Spleen (tissue), 11 donors: Measurements from ENCODE around the gene ACSS1. TPM values are rescaled to one million over a fixed set of nuclear protein-coding genes. Genes with fewer than 3 reads are reported as not detected.

ENCODE experiments used
- DNase-seq: peaks from one replicate; pipeline ENCODE4 v3.0.0-alpha.2; 2020
- H3K27ac ChIP-seq, 8 donors: fragments of 200-600 bp; sonication (generic) in 7 of 8; 1 replicate in 4 of 8; 2 replicates in 4 of 8; pipeline versions ENCODE4 v1.5.0 to v1.8.0; 2016 to 2021; ENCODE audit warnings: inconsistent platforms in 4 of 8, mild to moderate bottlenecking in 4 of 8, moderate library complexity in 1 of 8
- H3K27me3 ChIP-seq, 7 donors: fragments of 200-600 bp; sonication (generic) in 6 of 7; replicated peaks in 1 of 7; 1 replicate in 4 of 7; 2 replicates in 3 of 7; pipeline versions ENCODE4 v1.5.0 to v1.8.0; 2016 to 2021; ENCODE audit warnings: inconsistent platforms in 3 of 7, mild to moderate bottlenecking in 1 of 7
- H3K36me3 ChIP-seq, 6 donors: fragments of 200-600 bp; sonication (generic) in 5 of 6; 1 replicate in 4 of 6; 2 replicates in 2 of 6; pipeline versions ENCODE4 v1.5.0 to v1.8.0; 2016 to 2021; ENCODE audit warnings: inconsistent platforms in 2 of 6
- H3K4me1 ChIP-seq, 6 donors: fragments of 200-600 bp; sonication (generic) in 5 of 6; 1 replicate in 3 of 6; 2 replicates in 3 of 6; pipeline versions ENCODE4 v1.5.0 to v1.8.0; 2016 to 2021; ENCODE audit warnings: inconsistent platforms in 3 of 6
- H3K4me3 ChIP-seq, 8 donors: fragments of 200-600 bp; sonication (generic) in 7 of 8; 1 replicate in 4 of 8; 2 replicates in 4 of 8; pipeline versions ENCODE4 v1.5.0 to v1.8.0; 2016 to 2021; ENCODE audit warnings: inconsistent platforms in 4 of 8, mild to moderate bottlenecking in 4 of 8, moderate library complexity in 2 of 8
- H3K9me3 ChIP-seq, 8 donors: fragments of 200-600 bp; sonication (generic) in 7 of 8; 1 replicate in 4 of 8; 2 replicates in 4 of 8; pipeline versions ENCODE4 v1.5.0 to v1.8.0; 2016 to 2021; ENCODE audit warnings: inconsistent platforms in 4 of 8
- CTCF ChIP-seq, 11 experiments: fragments of 200-600 bp in 7 of 11; fragments of 450-650 bp in 4 of 11; sonication (generic) in 4 of 11; IDR thresholded peaks in 8 of 11; conservative IDR thresholded peaks in 3 of 11; 1 replicate in 7 of 11; 2 replicates in 4 of 11; pipeline versions ENCODE4 v1.4.0 to v1.8.0; 2016 to 2021; ENCODE audit warnings: antibody characterized with exemption in 11 of 11, inconsistent platforms in 4 of 11, mild to moderate bottlenecking in 1 of 11
- POLR2A ChIP-seq, 3 donors: fragments of 450-650 bp; IDR thresholded peaks; one replicate each; pipeline ENCODE4 v1.5.1; 2017; ENCODE audit warnings: antibody characterized with exemption in 3 of 3, mild to moderate bottlenecking in 1 of 3
- POLR2AphosphoS5 ChIP-seq, 3 donors: sonication (generic); formaldehyde crosslinking; IDR thresholded peaks; one replicate each; pipeline ENCODE4 v1.5.1; 2017; ENCODE audit warnings: antibody characterized with exemption in 3 of 3
- WGBS, 5 donors: extraction: QIAGEN DNeasy Blood & Tissue Kit in 3 of 5; methylation state at CpG; one replicate each; pipeline versions ENCODE4 v1.1.5 to v1.1.7; 2013 to 2018; 5-methylcytosine and 5-hydroxymethylcytosine counted together
- intact Hi-C: fragments of 100-400 bp; cut with DNase I; formaldehyde crosslinking; loops from one replicate; pipeline ENCODE4 v1.15.0; 2023; ENCODE audit warnings: low total_unique reads
- polyA plus RNA-seq, 3 donors: library from polyadenylated mRNA; stranded (reverse); fragments of 200-250 nt; gene quantifications; one replicate each; pipeline ENCODE4 v1.2.1, GENCODE V29; 2013
- total RNA-seq, 7 donors: library from RNA; depleted of rRNA in 3 of 7; stranded (reverse); fragments of >200 nt in 3 of 7; fragmentation: NEBNext Ultra II Directional in 4 of 7; extraction: Animal tissue kit (Norgen Biotek cat#: 25700) in 4 of 7; gene quantifications; one replicate each; pipeline versions ENCODE4 v1.1.0 to v1.2.1, GENCODE V29; 2016 to 2021
- donor health status: healthy with polysubstance abuse.
- donor health status: DM: no; HTN: no; CAD: no; lungs with moderate emphysema.
- donor health status: DM: no; HTN: no; CAD: no.
- donor health status: Bipolar disorder and iron deficiency.
- donor health status: healthy.
- donor health status: DM: no; HTN: no; CAD: no.
- donor health status: DM: yes; HTN: yes; CAD: no.

Gene ACSS1
- total and polyA plus RNA-seq, 10 donors: 20.3 to 50.8 (median 36.4) TPM

DNA sequence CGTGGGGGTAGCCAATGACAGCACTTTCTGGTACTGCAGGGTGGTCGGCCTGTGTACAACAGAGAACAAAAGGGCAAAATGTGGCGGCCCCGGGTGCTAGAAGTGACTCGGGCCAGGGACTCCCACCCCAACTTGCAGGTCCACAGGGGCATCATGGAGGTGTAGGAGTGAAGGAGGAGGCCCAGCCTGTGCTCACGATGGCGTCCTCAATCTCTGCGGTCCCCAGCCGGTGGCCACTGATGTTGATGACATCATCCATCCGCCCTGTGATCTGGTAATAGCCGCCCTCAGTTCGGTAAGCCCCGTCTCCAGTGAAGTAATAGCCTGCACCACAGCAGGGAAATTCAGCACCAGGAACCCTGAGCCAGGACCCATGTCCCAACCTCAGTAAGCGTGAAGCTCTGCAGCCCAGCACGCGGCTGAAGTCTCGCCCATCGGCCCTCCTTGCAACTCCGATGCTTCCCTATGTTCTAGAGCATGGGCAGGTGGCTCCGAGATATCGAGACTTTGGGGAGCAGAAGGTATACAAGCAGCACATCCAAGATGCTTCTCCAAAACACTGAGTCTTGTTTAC is 45.2 kb downstream of the ACSS1 start:
- no peaks in the 10 kb centered on the region for H3K4me1 ChIP-seq
- TF ChIP-seq CTCF (IDR thresholded peaks at IDR 0.05 in 8 of 11, conservative IDR thresholded peaks at IDR 0.05 in 3 of 11) (no peak), POLR2A (IDR thresholded peaks at IDR 0.05) (no peak), POLR2AphosphoS5 (IDR thresholded peaks at IDR 0.05) (no peak)
- peak; percentile 61 for DNase-seq
- no peaks in the 10 kb centered on the region for H3K27me3 ChIP-seq
- intact Hi-C loops: no loop called here
- H3K4me3 ChIP-seq: no peak overlapping the region
- H3K27ac ChIP-seq: no peak overlapping the region
- H3K9me3 ChIP-seq: no peaks in the 10 kb centered on the region
- 95 to 96% (median 95%) methylated on average over 21 of the region's 21 CpGs for WGBS, 5 donors
- peaks cover 3 to 100% (median 87%) of the 10 kb centered on the region in 6 donors for H3K36me3 ChIP-seq

DNA sequence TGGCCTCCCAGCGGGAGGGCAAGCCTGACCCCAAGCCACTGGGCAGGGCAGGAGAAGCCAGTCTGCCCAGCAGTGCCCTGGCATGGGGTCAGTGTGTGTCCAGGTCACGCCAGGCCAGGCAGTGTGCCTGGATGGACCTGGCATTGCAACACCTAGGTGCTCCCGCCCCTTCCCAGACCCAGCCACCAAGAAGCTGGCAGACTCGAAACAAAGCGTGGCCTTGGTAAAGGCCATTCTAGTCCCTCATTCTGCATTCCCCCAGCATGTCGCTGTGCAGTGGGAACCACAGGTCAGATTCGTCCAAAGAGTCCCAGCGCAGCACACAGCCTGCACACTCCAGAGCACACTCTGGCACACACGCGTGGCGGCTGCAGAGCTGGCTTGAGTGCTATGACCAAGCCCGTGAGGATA is 46.1 kb downstream of the ACSS1 start:
- WGBS, 5 donors: 95 to 99% (median 97%) methylated on average over 12 of the region's 12 CpGs
- Histone ChIP-seq H3K27ac (no peak overlapping the region), H3K4me3 (no peak overlapping the region), H3K4me1 (no peaks in the 10 kb centered on the region), H3K27me3 (no peaks in the 10 kb centered on the region), H3K36me3 (peaks cover 3 to 100% (median 88%) of the 10 kb centered on the region in 6 donors), H3K9me3 (no peaks in the 10 kb centered on the region)
- intact Hi-C loops: no loop called here
- DNase-seq: peak; percentile 56
- TF ChIP-seq POLR2AphosphoS5 (IDR thresholded peaks at IDR 0.05) (no peak), POLR2A (IDR thresholded peaks at IDR 0.05) (no peak), CTCF (IDR thresholded peaks at IDR 0.05 in 8 of 11, conservative IDR thresholded peaks at IDR 0.05 in 3 of 11) (no peak)

- H3K4me1 ChIP-seq: no peaks in the 10 kb centered on the region
- H3K27ac ChIP-seq: no peak overlapping the region
- no peaks in the 10 kb centered on the region for H3K9me3 ChIP-seq
- H3K4me3 ChIP-seq: no peak overlapping the region
- peak; percentile 28 for DNase-seq
- no peaks in the 10 kb centered on the region for H3K27me3 ChIP-seq
- TF ChIP-seq POLR2AphosphoS5 (IDR thresholded peaks at IDR 0.05) (no peak), POLR2A (IDR thresholded peaks at IDR 0.05) (no peak), CTCF (IDR thresholded peaks at IDR 0.05 in 8 of 11, conservative IDR thresholded peaks at IDR 0.05 in 3 of 11) (no peak)
- H3K36me3 ChIP-seq: peaks cover 3 to 100% (median 89%) of the 10 kb centered on the region in 6 donors
- 91 to 98% (median 95%) methylated on average over 6 of the region's 6 CpGs for WGBS, 5 donors
- intact Hi-C loops: no loop called here
These were observed 46.7 kb downstream of the ACSS1 start for GRCh38 chr20:25011261-25011660.

DNA sequence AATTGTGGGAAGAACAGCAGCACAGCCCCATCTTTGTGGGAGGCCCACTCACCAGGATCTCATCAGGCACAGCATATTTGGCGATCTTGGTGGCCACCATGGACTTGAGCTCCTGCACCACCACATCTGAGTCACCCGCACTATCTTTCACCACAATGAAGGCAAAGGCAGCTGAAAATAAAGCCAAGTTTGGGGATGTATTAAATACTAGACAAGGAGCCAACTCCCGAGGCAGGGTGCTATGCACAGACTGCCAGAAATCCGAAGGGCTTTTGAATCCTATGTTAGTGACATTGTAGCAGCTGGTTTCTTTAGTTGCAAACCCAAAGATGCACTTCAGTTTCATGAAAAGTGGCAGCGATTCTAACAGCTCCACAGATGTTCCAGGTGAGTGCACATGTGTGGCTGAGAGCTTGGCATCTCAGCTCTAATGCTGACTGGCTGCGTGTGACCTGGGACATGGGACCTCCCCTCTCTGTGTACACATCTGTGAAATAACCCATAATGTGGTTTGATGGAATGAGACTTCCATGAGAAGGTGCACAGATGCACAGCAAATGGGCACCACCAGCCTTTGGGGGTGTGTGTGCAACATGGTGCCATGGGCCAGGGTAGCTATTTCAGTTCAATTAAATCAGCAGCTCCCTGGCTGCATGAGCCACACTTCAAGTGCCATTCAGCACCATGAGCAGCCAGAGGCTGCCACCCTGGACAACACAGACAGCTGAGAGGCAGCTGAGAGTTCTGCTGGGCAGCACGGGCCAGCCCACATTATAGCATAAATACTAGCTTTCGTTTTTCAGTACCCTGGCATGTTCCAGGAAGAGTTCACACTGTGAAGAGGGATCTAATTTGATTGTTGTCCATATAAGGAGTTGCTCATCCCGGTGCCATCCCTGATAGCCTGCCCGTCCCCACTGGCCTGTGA is 48.5 kb downstream of the ACSS1 start:
- Histone ChIP-seq H3K4me1 (no peaks in the 10 kb centered on the region), H3K36me3 (peaks cover 3 to 100% (median 88%) of the 10 kb centered on the region in 6 donors), H3K27me3 (no peaks in the 10 kb centered on the region), H3K4me3 (no peak overlapping the region), H3K9me3 (no peaks in the 10 kb centered on the region), H3K27ac (no peak overlapping the region)
- peak; percentile 51 for DNase-seq
- TF ChIP-seq POLR2AphosphoS5 (IDR thresholded peaks at IDR 0.05): no peak
- TF ChIP-seq POLR2A (IDR thresholded peaks at IDR 0.05): no peak
- no peak for TF ChIP-seq CTCF (IDR thresholded peaks at IDR 0.05 in 8 of 11, conservative IDR thresholded peaks at IDR 0.05 in 3 of 11)
- WGBS, 5 donors: 86 to 92% (median 86%) methylated on average over 10 of the region's 10 CpGs
- intact Hi-C loops: loop anchor here (10.0 kb wide), 1 partner anchor 165 kb away; no protein-coding TSS in a partner anchor
